Measurements from ENCODE around the gene CMSS1. TPM values are rescaled to one million over a fixed set of nuclear protein-coding genes. Genes with fewer than 3 reads are reported as not detected.

The CMSS1 gene
- total and polyA plus RNA-seq, 3 donors from 2014 or later, result 24.6 to 47.9 (median 24.9) TPM

- intact Hi-C loops (cut with DNase I; ENCODE audit: low total_unique reads), result no loop called here
- Histone ChIP-seq H3K4me3 (no peak overlapping the region), H3K27me3 (no peaks in the 10 kb centered on the region), H3K9me3 (no peaks in the 10 kb centered on the region), H3K27ac (peak overlapping the region; percentile 20 to 71), H3K4me1 (peaks cover 3% of the 10 kb centered on the region), H3K36me3 (ENCODE audit: low read depth, missing control alignments) (no peaks in the 10 kb centered on the region)
- WGBS, 2 donors, result 57 to 58% methylated on average over 6 of the region's 6 CpGs
- no peak for DNase-seq
- no peak for TF ChIP-seq CTCF (IDR thresholded peaks at IDR 0.05)
- no peak for TF ChIP-seq POLR2A (IDR thresholded peaks at IDR 0.05)
Measured at GRCh38 chr3:99846477-99847160, 29.0 kb downstream of the CMSS1 start.

GRCh38 chr3:99848433-99848832, 30.8 kb downstream of the CMSS1 start:
- H3K9me3 ChIP-seq, result no peaks in the 10 kb centered on the region
- H3K4me1 ChIP-seq, result no peaks in the 10 kb centered on the region
- H3K4me3 ChIP-seq, result no peak overlapping the region
- no peak for TF ChIP-seq POLR2A (IDR thresholded peaks at IDR 0.05)
- TF ChIP-seq CTCF (IDR thresholded peaks at IDR 0.05), result no peak
- no peak for DNase-seq
- H3K27me3 ChIP-seq, result no peaks in the 10 kb centered on the region
- intact Hi-C loops (cut with DNase I; ENCODE audit: low total_unique reads), result no loop called here
- no peaks in the 10 kb centered on the region for H3K36me3 ChIP-seq (ENCODE audit: low read depth, missing control alignments)
- no peak overlapping the region for H3K27ac ChIP-seq
- WGBS, 2 donors, result 87 to 94% methylated on average over 6 of the region's 6 CpGs

GRCh38 chr3:99850608-99851007, 32.9 kb downstream of the CMSS1 start:
- Histone ChIP-seq H3K27me3 (no peaks in the 10 kb centered on the region), H3K4me1 (no peaks in the 10 kb centered on the region), H3K4me3 (no peak overlapping the region), H3K9me3 (no peaks in the 10 kb centered on the region), H3K27ac (no peak overlapping the region), H3K36me3 (ENCODE audit: low read depth, missing control alignments) (no peaks in the 10 kb centered on the region)
- no peak for TF ChIP-seq POLR2A (IDR thresholded peaks at IDR 0.05)
- no peak for TF ChIP-seq CTCF (IDR thresholded peaks at IDR 0.05)
- 87 to 92% methylated on average over 6 of the region's 6 CpGs for WGBS, 2 donors
- DNase-seq, result no peak
- intact Hi-C loops (cut with DNase I; ENCODE audit: low total_unique reads), result no loop called here

GRCh38 chr3:99851955-99852354, 34.3 kb downstream of the CMSS1 start:
- Histone ChIP-seq H3K4me3 (no peak overlapping the region), H3K36me3 (ENCODE audit: low read depth, missing control alignments) (no peaks in the 10 kb centered on the region), H3K27me3 (no peaks in the 10 kb centered on the region), H3K9me3 (no peaks in the 10 kb centered on the region), H3K4me1 (no peaks in the 10 kb centered on the region), H3K27ac (no peak overlapping the region)
- WGBS, 2 donors, result 84 to 93% methylated on average over 1 of the region's 1 CpG
- DNase-seq, result no peak
- no peak for TF ChIP-seq CTCF (IDR thresholded peaks at IDR 0.05)
- no peak for TF ChIP-seq POLR2A (IDR thresholded peaks at IDR 0.05)
- intact Hi-C loops (cut with DNase I; ENCODE audit: low total_unique reads), result no loop called here

GRCh38 chr3:99852851-99853250, 35.2 kb downstream of the CMSS1 start:
- TF ChIP-seq POLR2A (IDR thresholded peaks at IDR 0.05) (no peak), CTCF (IDR thresholded peaks at IDR 0.05) (no peak)
- DNase-seq, result no peak
- no peaks in the 10 kb centered on the region for H3K9me3 ChIP-seq
- no peaks in the 10 kb centered on the region for H3K4me1 ChIP-seq
- H3K36me3 ChIP-seq (ENCODE audit: low read depth, missing control alignments), result no peaks in the 10 kb centered on the region
- WGBS, 2 donors, result 63 to 96% methylated on average over 1 of the region's 1 CpG
- H3K27ac ChIP-seq, result no peak overlapping the region
- no peak overlapping the region for H3K4me3 ChIP-seq
- H3K27me3 ChIP-seq, result no peaks in the 10 kb centered on the region
- intact Hi-C loops (cut with DNase I; ENCODE audit: low total_unique reads), result no loop called here
